ENCODE measurements around the gene ALOX5.
"Not testable (repeated sequence)": the region's sequence is repeated elsewhere in the genome, so short reads cannot be mapped to it uniquely, and the experiment has no call there.

ALOX5 gene

GRCh38 chr10:45374350-45375052, 485 bp downstream of the ALOX5 start:
- DNase-seq, result no peak

- no peak for DNase-seq
Observed at GRCh38 chr10:45375101-45375500, 1.1 kb downstream of the ALOX5 start.

- DNase-seq, result no peak
Observed at GRCh38 chr10:45375716-45376231, 1.8 kb downstream of the ALOX5 start.

DNA sequence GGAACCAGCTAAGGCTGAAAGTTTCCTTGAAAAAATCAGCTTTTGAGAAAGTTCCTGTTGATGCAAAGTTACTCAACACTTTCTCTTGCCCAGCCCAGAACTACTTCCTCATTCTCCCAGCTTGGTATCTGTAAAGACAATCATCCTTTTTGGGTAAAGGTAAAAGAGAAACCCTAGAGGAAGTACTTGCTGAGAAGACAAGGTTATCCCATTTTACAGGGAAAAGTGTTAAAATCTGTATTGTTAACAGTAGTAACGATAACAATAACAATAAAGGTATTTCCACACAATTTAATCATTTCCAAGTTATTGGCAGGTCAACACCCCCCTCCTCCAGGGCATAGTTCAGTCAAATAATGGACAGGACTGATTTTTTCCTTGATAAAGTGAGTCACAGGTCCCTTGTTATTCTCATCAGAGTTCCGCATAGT, 2.4 kb downstream of the ALOX5 start:
- no peak for DNase-seq

DNA sequence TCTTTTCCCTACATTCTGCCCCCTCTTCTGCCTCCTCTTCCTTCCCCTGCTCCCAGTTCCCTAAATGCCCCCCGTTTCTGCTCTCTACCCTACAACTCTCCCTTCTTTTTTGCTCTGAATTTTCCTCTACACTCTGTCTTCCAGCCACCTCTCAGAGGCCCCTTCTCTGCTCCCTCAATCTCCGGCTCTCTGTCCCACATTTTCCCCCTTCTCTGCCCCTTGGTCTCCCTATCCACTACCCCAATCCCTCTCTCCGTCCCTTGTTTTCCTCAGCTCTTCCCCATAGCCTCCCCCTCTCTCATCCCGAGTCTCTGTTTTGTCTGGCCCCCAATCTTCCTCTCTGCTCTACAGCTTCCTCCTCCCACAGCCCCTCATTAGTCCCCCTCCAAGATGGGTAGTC, 3.3 kb downstream of the ALOX5 start:
- DNase-seq, result no peak

- no peak for DNase-seq
Observed at GRCh38 chr10:45377858-45378257, 3.8 kb downstream of the ALOX5 start.

- DNase-seq, result no peak
Observed at GRCh38 chr10:45378914-45379726, 5.1 kb downstream of the ALOX5 start.

DNA sequence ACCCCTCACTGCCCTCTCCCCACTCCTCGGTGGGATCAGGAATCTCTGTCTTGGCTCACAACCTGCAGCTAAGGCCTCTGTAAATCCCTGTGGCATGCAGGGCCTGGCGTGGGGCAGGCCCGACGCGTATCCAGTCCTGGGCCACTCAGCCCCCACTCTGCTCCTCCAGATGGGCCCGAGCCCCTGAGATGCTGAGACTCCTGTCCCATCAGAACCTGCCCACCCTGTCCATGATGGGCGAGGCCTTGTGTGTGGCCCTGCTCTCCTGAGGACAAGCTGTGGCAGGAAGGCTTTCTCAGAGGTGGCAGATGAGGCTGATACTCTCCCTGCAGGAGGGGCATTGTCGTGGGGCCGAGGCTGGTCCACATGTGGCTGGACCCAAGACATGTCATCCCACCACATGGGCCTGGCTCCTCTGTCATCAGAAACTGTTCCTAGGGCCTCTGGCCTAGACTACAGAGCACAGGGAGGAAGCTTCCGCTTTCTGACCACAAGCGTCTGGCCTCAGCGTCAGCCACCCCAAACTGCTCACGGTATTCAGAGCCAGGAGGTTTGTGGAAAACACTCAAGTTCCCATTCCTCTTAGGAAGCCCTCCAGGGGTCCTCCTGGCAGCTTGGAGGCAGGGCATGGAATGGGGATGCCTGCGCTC, 6.0 kb downstream of the ALOX5 start:
- DNase-seq, result no peak

- no peak for DNase-seq
Observed at GRCh38 chr10:45380903-45381620, 7.0 kb downstream of the ALOX5 start.

GRCh38 chr10:45382591-45382990, 8.6 kb downstream of the ALOX5 start:
- DNase-seq, result no peak

DNA sequence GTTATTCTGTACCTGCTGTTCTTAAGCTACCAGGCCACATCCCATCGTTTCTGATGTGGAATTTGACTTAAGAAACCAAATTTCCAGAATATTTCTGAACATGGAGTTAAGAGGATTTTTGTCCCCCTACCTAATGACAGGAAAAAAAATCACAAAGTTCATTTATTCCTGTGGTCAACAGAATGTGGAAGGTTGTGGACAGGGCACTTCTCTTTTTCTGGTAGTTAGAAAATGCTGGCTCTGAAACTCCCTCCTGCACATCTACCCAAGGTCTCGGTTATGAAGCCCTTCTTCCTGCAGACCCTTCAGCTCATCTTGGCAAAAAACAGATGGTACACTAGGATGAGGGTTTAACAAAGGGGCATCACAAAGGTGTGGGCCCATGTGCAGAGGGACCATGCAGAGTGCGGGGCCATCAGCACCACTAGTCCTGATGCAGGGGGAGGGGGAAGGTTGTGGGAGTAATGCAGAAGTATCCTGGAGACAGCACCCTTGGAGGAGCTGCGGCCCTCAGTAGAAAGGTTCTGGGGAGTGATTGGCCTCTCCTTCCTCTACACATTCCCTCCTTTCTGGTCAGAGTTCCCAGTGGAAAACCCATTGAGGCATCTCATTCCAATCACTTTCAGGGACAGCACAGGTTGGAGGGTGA, 9.8 kb downstream of the ALOX5 start:
- no peak for DNase-seq

- no peak for DNase-seq
Observed at GRCh38 chr10:45386657-45387056, 12.6 kb downstream of the ALOX5 start.

DNA sequence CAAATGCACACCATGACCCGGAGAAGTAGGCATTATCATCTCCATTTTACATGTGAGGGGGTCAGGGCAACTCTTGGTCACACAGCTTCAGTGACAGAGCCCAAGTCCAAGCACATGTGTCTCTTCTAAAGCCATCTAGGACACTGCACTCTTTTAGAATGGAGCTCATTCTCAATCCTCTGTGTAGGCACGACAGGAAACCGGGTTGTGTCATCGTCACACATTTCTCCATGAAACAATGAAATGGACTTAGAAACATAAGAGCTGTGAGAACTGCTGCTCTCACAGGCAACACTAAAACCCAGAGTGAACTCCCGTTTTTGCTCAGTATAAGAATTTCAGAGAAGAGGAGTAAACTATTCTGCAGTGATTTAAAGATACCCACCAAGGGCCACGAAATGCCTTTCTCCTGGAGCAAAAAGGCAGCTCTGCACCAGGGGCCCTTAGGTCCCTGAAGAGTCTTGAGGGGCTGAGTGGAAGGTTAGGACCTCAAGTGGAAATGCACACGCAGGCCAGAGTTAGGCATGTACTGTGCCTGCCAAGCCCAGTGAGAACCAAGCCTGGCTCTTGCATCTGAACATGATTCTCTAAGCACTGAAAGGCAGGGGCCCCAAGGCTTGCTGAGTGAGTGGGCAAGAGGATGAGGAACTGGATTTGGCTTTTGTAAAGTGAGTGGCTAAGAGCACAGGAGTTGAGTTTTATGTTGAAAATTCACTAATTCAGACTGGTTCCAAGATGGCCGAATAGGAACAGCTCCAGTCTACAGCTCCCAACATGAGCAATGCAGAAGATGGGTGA, 13.3 kb downstream of the ALOX5 start:
- DNase-seq, result no peak

- DNase-seq, result not testable (repeated sequence)
Observed at GRCh38 chr10:45389671-45390070, 15.7 kb downstream of the ALOX5 start.

DNA sequence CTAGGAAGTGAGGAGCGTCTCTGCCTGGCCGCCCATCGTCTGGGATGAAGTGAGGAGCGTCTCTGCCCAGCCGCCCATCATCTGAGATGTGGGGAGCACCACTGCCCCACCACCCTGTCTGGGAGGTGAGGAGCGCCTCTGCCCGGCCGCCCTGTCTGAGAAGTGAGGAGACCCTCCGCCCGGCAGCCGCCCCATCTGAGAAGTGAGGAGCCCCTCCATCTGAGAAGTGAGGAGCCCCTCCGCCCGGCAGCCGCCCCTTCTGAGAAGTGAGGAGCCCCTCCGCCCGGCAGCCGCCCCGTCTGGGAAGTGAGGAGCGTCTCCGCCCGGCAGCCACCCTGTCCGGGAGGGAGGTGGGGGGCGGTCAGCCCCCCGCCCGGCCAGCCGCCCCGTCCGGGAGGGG, 17.6 kb downstream of the ALOX5 start:
- DNase-seq, result not testable (repeated sequence)

DNA sequence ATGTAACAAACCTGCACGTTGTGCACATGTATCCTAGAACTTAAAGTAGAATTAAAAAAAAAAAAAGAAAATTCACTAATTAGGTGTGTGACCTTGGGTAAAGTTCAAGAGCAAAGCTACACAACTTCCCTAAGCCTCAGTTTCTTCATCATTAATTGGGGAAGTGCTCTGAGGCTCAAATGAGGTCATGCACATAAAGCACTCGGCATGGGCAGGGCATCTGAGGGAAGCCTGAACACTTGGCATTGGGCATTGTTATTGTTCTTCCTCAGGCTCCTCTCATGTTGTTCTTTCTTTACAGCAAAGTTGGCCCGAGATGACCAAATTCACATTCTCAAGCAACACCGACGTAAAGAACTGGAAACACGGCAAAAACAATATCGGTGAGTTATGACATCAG, 21.5 kb downstream of the ALOX5 start:
- no peak for DNase-seq

DNA sequence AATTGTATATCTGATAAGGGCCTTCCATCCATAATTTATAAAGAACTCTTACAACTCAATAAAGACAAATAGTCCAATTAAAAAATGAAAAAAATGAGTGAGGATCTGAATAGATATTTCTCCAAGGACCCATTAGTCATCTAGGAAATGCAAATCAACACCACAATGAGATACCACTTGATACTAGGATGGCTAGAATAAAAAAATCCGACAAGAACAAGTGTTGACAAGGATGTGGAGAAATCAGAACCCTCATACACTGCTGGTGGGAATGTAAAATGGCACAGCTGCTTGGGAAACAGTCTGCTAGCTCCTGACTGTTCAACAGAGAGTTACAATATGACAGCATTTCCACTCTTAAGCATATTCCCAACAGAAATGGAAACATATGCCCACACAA, 24.6 kb downstream of the ALOX5 start:
- DNase-seq, result no peak

DNA sequence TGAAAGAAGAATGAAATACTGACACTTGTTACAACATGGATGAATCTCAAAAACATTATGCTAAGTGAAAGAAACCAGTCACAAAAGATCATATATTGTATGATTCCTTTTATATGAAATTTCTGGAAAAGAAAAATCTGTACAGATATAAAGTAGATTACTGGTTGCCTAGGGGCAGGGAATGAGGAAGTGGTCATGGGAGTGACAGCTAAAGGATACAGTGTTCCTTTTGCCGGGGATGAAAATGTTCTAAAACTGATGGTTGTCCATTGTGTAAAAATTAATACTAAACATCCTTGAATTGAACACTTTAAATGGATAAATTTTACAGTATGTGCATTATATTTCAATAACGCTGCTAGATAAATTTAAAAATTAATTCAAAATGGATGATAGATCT, 25.1 kb downstream of the ALOX5 start:
- DNase-seq, result no peak

- no peak for DNase-seq
Observed at GRCh38 chr10:45403151-45403550, 29.1 kb downstream of the ALOX5 start.

- DNase-seq, result no peak
Observed at GRCh38 chr10:45404087-45404769, 30.2 kb downstream of the ALOX5 start.

- DNase-seq, result no peak
Observed at GRCh38 chr10:45404770-45405120, 30.7 kb downstream of the ALOX5 start.

All from NCI-H187 (cell line).